Calu3 (cell line): ENCODE measurements around the gene WDR35. TPM values are rescaled to one million over a fixed set of nuclear protein-coding genes. Genes with fewer than 3 reads are reported as not detected.

Source experiments
- BruUV-seq: library from RNA; stranded (reverse); fragments of 400-500 nt; replicated peaks from 2 replicates; lab custom pipeline; 2021; lab: Mats Ljungman, UMichigan
- CTCF ChIA-PET: fragments of 300-600 bp; sonication (Branson Sonifier 250); formaldehyde crosslinking; loops from one replicate; lab custom pipeline; 2022; ENCODE audit warnings: antibody characterized with exemption; lab: Charles Lee
- DNase-seq: peaks from one replicate; pipeline ENCODE4 v3.0.0; 2022
- H3K27ac Mint-ChIP-seq: one replicate; pipeline ENCODE4 v1.8.0; 2022; ENCODE audit warnings: mixed read lengths; ENCODE audit not compliant: unreplicated experiment
- H3K27me3 Mint-ChIP-seq: one replicate; pipeline ENCODE4 v1.8.0; 2022; ENCODE audit warnings: mixed read lengths; ENCODE audit not compliant: unreplicated experiment
- H3K36me3 Mint-ChIP-seq: one replicate; pipeline ENCODE4 v1.8.0; 2022; ENCODE audit warnings: mild to moderate bottlenecking, moderate library complexity, mixed read lengths; ENCODE audit not compliant: insufficient read depth, unreplicated experiment
- H3K4me1 Mint-ChIP-seq: one replicate; pipeline ENCODE4 v1.8.0; 2022; ENCODE audit warnings: mild to moderate bottlenecking, low read depth, mixed read lengths; ENCODE audit not compliant: unreplicated experiment
- H3K4me3 Mint-ChIP-seq: one replicate; pipeline ENCODE4 v1.8.0; 2022; ENCODE audit warnings: mild to moderate bottlenecking, low read depth, moderate library complexity, mixed read lengths; ENCODE audit not compliant: unreplicated experiment
- H3K9me3 Mint-ChIP-seq: one replicate; pipeline ENCODE4 v1.8.0; 2022; ENCODE audit warnings: low read depth, mixed read lengths; ENCODE audit not compliant: unreplicated experiment
- intact Hi-C: fragments of 100-400 bp; cut with micrococcal nuclease; formaldehyde crosslinking; loops from one replicate; pipeline ENCODE4 v1.10.0; 2022; ENCODE audit not compliant: unreplicated experiment
- total RNA-seq: library from RNA; stranded (reverse); gene quantifications from 2 replicates; pipeline ENCODE4 v1.2.3, GENCODE V29; 2022
- TF ChIP-seq, protein P1 (sequence below): fragments of 200-600 bp; IDR thresholded peaks from one replicate; pipeline ENCODE4 v1.8.0; 2022; ENCODE audit warnings: antibody characterized with exemption; ENCODE audit not compliant: unreplicated experiment

WDR35 gene
- total RNA-seq, 1 experiment from 2014 or later, result 9.8 TPM

DNA sequence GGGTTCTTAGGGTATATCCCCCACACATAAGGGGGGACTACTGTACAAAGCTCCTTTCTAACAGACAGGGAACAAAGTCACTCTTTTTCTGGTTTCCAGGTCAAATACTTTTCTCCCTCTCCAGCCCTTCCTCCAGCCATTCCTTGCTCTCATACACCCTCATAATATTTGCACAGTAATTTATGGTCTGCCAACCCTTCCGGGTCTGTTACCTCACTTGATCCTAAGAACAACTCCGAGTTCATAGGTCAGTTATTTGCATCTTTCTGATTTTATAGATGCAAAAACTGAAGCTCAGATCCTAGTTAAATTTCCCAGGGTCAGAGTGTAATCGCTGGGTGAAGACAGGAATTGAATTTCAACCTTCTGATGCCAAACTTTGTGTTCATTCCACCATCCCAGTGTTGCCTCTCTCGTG, 37.4 kb upstream of the WDR35 start:
- no peak overlapping the region for H3K27ac Mint-ChIP-seq
- intact Hi-C loops, result no loop called here
- CTCF ChIA-PET, result interaction anchor here (0.6 kb wide), 1 partner anchor 12 kb away, joined by 3 read pairs; no protein-coding TSS in a partner anchor
- peaks cover 15% of the 10 kb centered on the region for H3K9me3 Mint-ChIP-seq
- peaks cover 8% of the 10 kb centered on the region for H3K4me1 Mint-ChIP-seq
- no peak overlapping the region for H3K4me3 Mint-ChIP-seq
- TF ChIP-seq, protein P1, sequence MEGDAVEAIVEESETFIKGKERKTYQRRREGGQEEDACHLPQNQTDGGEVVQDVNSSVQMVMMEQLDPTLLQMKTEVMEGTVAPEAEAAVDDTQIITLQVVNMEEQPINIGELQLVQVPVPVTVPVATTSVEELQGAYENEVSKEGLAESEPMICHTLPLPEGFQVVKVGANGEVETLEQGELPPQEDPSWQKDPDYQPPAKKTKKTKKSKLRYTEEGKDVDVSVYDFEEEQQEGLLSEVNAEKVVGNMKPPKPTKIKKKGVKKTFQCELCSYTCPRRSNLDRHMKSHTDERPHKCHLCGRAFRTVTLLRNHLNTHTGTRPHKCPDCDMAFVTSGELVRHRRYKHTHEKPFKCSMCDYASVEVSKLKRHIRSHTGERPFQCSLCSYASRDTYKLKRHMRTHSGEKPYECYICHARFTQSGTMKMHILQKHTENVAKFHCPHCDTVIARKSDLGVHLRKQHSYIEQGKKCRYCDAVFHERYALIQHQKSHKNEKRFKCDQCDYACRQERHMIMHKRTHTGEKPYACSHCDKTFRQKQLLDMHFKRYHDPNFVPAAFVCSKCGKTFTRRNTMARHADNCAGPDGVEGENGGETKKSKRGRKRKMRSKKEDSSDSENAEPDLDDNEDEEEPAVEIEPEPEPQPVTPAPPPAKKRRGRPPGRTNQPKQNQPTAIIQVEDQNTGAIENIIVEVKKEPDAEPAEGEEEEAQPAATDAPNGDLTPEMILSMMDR, result no peak
- DNase-seq, result no peak
- H3K36me3 Mint-ChIP-seq, result peaks cover 31% of the 10 kb centered on the region
- BruUV-seq, result no TSS peak
- no peaks in the 10 kb centered on the region for H3K27me3 Mint-ChIP-seq

DNA sequence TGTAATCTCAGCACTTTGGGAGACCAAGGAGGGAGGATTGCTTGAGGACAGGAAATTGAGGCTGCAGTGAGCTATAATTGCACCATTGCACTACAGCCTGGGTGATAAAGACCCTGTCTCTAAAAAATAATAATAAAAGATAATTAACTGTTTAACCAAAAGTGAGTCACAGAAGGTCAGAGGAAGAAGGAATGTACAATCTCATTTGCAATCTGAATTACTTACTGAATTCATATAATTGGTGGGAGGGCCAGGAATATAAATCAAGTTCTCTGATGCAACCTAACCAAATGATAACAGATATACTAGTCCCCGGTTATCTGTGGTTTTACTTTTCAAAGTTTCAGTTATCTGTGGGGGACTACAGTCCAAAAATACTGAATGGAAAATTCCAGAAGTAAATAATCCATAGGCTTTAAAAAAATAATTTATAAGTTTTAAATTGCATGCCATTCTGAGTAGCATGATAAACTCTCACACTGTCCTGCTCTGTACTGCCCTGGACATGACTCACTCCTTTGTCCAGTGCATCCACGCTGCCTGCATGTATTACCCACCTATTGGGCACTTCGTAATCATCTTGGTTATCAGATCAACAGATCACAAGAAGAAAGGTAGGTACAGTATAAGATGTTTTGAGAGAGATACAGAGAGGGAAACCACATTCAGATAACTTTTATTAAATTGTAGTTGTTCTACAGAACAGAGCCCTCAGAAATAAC, 35.3 kb upstream of the WDR35 start:
- TF ChIP-seq, protein P1, result no peak
- peaks cover 8% of the 10 kb centered on the region for H3K4me1 Mint-ChIP-seq
- H3K4me3 Mint-ChIP-seq, result no peak overlapping the region
- peaks cover 13% of the 10 kb centered on the region for H3K36me3 Mint-ChIP-seq
- no TSS peak for BruUV-seq
- intact Hi-C loops, result no loop called here
- no peak overlapping the region for H3K27ac Mint-ChIP-seq
- CTCF ChIA-PET, result no interaction called here
- H3K9me3 Mint-ChIP-seq, result peaks cover 19% of the 10 kb centered on the region
- H3K27me3 Mint-ChIP-seq, result no peaks in the 10 kb centered on the region
- no peak for DNase-seq

DNA sequence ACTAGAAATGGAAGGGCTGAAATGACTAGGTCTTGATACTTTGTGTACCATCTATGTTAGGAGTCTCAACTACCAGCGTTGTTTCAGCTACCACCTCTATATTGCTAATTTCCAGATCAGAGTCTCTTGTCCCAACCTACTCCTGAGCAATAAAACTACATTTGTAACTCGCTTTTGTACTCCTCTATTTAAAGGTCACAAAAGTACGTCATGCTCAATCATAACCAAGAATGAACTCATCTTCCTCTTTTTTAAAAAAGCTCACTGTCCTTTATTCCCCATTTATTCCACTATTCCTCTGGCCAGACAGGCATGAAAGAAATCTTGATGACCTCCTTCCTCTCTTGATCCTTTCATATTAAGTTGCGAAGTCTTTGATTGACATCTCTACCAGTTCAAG, 33.8 kb upstream of the WDR35 start:
- no peak for DNase-seq
- TF ChIP-seq, protein P1, result no peak
- Mint-ChIP-seq H3K9me3 (peaks cover 11% of the 10 kb centered on the region), H3K4me3 (no peak overlapping the region), H3K27ac (no peak overlapping the region), H3K4me1 (peaks cover 8% of the 10 kb centered on the region), H3K36me3 (peaks cover 5% of the 10 kb centered on the region), H3K27me3 (no peaks in the 10 kb centered on the region)
- no TSS peak for BruUV-seq
- CTCF ChIA-PET, result interaction anchor here (0.6 kb wide), 1 partner anchor 356 kb away, joined by 4 read pairs; no protein-coding TSS in a partner anchor
- intact Hi-C loops, result no loop called here

DNA sequence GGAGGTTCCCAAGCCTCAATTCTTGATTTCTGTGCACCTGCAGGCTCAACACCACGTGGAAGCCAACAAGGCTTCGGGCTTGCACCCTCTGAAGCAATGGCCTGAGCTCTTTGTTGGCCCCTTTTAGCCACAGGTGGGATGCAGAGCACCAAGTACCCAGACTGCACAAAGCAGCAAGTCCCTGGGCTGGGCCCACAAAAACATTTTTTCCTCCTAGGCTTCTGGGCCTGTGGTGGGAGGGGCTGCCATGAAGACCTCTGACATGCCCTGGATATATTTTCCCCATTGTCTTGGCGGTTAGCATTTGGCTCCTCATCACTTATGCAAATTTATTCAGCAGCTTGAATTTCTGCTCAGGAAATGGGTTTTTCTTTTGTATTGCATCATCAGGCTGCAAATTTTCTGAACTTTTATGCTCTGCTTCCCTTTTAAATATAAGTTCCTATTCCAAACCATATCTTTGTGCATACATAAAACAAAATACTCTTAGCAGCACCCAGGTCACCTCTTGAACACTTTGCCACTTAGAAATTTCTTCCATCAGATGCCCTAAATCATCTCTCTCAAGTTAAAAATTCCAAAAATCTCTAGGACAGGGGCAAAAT, 31.6 kb upstream of the WDR35 start:
- TF ChIP-seq, protein P1, result no peak
- no peaks in the 10 kb centered on the region for H3K27me3 Mint-ChIP-seq
- no peaks in the 10 kb centered on the region for H3K4me1 Mint-ChIP-seq
- intact Hi-C loops, result no loop called here
- no peak for DNase-seq
- no peak overlapping the region for H3K4me3 Mint-ChIP-seq
- peaks cover 11% of the 10 kb centered on the region for H3K9me3 Mint-ChIP-seq
- no peaks in the 10 kb centered on the region for H3K36me3 Mint-ChIP-seq
- H3K27ac Mint-ChIP-seq, result no peak overlapping the region
- CTCF ChIA-PET, result no interaction called here
- no TSS peak for BruUV-seq
